Stimulated activated CD8-positive, alpha-beta memory T cell treated with anti-CD3 and anti-CD28 coated beads, Interleukin-7, amount 100 ng/mL, for 48 hours (primary cell): ENCODE data around the gene GPC6.

Experiments
- DNase-seq, 2 donors: peaks; one replicate each; pipeline ENCODE4 v3.0.0-alpha.2; 2020; ENCODE audit warnings: low read depth in 1 of 2; ENCODE audit errors: extremely low read depth in 1 of 2

The GPC6 gene

GRCh38 chr13:93727211-93728141 lies 500.9 kb downstream of the GPC6 start:
- no peak for DNase-seq

DNA sequence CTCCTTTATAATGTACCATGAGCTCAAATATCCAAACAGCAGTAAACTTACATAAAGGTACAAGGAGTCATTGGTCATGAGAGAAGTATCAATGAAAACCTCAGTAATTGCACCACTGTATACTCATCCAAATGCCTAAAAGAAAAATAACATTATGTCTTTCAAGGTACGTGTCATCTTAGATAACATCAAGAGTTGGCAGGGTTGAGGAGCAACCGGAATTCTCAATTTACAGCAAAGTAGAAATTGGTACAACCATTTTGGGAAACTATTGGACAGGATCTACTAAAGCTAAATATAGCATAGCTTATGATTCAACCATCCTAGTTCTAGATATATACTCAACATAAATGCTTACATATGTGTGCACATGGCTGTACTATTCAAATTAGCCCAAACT lies 502.8 kb downstream of the GPC6 start:
- DNase-seq: no peak

- DNase-seq: no peak
Measured at GRCh38 chr13:93730780-93731179, 504.2 kb downstream of the GPC6 start.

- no peak for DNase-seq
Measured at GRCh38 chr13:93732186-93732585, 505.6 kb downstream of the GPC6 start.

DNA sequence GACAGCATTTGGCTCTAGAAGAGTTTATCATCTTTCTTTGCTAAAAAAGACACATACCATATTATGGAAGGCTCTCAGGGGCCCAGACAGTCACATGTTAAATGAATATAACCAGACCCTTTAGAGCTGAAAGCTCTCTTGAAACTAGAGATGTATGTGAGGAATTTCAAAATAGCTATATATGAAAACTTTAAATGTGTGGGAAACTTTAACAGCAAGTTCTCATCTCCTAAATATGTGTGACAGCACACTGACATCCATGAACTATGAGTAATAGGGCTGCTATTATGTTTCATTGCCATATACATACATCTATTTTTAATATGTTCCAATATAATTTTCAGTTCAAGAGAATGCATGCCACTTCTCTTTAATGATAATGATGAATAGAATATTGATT lies 509.5 kb downstream of the GPC6 start:
- no peak for DNase-seq

DNA sequence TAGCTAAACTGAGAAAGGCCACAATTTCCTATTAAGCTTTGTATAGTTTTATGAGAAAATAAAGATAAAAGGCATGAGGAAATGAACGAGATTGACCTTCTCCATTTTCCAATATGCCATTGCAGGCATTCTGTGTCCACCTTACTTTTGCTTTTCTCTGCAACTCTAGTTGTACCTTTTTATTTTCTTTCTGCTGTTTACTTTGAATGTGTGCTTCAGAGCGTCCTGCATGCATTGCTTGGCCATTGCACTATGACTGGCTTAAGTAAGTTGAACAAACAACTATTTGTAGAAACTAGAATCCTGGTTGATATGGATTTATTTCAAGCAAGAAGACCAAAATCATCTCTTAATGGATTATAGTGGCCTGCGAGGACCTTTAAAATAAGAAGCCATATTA lies 510.3 kb downstream of the GPC6 start:
- DNase-seq: no peak

DNA sequence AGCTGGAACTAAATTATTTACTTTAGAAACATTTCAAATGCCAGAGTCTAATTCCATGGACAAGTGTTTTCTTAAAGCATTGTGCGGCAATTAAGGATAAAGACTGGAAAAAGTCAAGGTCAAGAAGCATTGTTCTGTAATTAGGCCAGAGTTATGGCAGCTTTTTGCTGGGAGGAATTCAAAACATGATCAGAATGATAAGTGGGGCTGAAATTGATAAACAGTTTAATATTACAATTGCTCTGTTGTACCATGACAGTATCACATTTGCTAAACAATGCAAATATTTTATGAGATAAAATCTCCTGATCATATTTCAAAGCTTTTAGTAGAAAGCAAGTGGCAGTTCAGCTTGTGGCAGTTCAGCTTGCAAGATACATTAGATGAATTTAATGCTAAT lies 513.7 kb downstream of the GPC6 start:
- no peak for DNase-seq

- DNase-seq: no peak
Measured at GRCh38 chr13:93744033-93744432, 517.4 kb downstream of the GPC6 start.

- no peak for DNase-seq
Measured at GRCh38 chr13:93744886-93745285, 518.3 kb downstream of the GPC6 start.

- DNase-seq: no peak
Measured at GRCh38 chr13:93745884-93746283, 519.3 kb downstream of the GPC6 start.

GRCh38 chr13:93746589-93746988 lies 520.0 kb downstream of the GPC6 start:
- no peak for DNase-seq

DNA sequence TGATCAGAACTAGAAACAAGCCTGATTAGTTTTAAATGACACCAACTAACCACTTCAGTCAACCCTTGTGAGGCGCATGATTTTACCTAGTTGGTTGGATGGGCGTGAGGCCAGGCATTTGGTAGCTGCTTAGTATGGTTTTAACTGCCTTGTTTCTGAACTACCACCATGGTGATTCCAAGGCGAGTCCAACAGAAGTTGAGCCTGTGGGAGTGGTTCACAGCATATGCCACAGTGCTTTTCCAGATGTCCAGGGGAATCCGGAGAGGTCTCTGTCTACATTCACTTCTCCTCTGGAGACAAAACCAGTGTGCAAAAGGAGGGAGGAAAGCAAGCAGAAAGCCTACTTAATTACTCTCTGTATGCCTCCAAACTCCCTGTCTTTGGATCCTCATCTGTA lies 524.1 kb downstream of the GPC6 start:
- no peak for DNase-seq

GRCh38 chr13:93751117-93751516 lies 524.5 kb downstream of the GPC6 start:
- no peak for DNase-seq

GRCh38 chr13:93752541-93752940 lies 525.9 kb downstream of the GPC6 start:
- DNase-seq: no peak

DNA sequence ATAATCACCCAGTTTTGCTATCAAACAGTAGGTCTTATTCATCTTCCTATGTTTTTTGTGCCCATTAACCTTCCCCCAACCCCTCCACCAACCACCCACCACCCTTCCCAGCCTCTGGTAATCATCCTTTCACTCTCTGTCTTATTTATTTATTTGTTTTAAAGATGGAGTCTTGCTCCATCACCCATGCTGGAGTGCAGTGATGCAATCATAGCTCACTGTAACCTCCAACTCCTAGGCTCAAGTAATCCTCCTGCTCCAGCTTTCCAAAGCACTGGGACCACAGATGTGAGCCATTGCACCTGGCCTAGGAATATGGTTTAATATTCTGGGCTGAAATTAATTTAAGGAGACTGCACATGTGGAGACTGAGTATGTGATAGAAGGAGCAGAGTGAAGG lies 527.0 kb downstream of the GPC6 start:
- DNase-seq: no peak

DNA sequence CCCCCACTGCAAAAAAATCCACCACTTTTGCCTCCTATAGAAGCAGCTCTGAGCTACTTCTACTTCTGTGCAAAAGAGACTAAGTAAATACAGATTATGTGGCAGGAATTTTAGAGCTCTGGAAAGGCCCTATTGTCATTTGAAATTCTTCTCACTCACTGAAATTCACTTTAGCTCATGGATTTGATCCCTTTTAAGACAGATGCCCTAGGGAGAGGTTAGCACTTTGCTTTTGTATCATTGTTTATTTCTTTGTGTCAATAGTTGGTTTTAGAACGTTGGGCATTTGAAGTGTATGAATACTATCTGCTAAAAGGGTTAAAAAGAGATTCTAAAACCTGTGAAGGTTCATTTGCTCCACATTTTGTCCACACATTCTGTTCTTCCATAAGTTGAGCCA lies 528.7 kb downstream of the GPC6 start:
- no peak for DNase-seq

- no peak for DNase-seq
Measured at GRCh38 chr13:93758575-93758974, 532.0 kb downstream of the GPC6 start.

DNA sequence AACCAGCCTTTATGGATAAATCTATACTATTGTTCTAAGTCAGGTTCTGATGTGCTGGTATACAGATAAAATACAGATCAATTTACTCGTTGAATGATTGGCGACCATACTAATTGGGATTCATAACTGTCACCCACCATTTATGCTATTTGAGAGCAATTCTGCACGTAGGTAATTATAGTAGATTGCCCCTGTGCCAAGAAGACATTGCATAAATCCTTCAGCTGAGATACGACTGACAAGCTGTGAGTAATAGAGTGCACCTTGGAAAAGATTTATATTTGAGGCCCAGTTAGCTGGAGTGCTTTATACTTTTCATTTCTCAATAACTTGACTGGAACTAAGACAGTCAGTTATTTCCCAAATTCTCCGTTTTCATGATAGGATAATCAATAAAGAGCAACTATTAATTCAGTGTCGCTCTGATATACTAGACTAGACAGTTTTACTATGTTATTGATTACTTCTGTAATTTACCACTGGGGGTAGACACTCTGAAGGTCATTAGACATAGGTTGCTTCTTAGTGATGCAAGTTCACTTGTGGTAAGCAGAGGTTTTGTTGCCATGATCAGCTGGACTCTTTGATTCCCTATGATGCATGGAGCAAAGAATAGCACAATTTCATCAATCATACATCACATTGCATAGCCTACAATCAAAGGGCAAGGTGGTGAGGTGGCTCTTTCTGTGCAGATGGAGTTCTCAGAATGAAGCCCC lies 536.3 kb downstream of the GPC6 start:
- DNase-seq: no peak

GRCh38 chr13:93765062-93765461 lies 538.5 kb downstream of the GPC6 start:
- no peak for DNase-seq

- DNase-seq: no peak
Measured at GRCh38 chr13:93765811-93766210, 539.2 kb downstream of the GPC6 start.

GRCh38 chr13:93766719-93767118 lies 540.1 kb downstream of the GPC6 start:
- DNase-seq: no peak
